Suppressor macrophage (primary cell): Measurements from ENCODE around the gene ZNF565.
"Not testable (repeated sequence)": the region's sequence is repeated elsewhere in the genome, so short reads cannot be mapped to it uniquely, and the experiment has no call there.

ENCODE experiments used
- DNase-seq, 4 experiments: peaks; one replicate each; pipeline ENCODE4 v3.0.0-alpha.2; 2020 to 2022

ZNF565 gene

GRCh38 chr19:36210497-36210896, 4.0 kb downstream of the ZNF565 start:
- no peak for DNase-seq

- DNase-seq, result no peak
These were observed 5.1 kb downstream of the ZNF565 start for GRCh38 chr19:36209372-36209771.

DNA sequence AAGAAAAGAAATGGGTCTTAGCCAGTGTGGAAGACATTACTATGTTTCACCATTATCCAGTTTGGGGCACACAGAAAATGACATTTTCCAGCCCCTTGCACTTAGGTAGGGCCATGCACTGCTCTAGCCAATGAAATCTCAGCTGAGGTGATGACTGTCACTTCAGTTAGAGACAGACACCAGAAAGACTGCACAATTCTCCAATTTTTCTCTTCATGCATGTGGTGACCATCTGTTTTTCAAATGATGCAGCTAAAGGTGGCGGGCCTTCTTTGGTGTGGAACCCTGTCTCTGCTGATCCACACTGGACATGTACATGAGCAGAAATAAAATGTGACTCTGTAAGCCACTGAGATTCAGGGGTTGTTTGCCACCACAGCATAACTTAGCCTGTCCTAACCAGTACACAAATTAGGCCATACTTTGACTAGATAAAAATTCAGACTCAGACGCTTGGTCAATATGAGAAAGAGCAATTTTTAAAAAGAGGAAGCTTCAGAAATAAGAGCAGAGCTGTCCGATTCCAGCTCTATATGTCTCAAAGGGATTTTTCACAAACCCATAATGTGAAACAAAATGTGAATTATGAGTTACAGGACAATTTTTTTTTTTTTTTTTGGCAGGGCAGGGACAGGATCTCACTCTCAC, 6.7 kb downstream of the ZNF565 start:
- DNase-seq, result peak in 1 of 4 experiments; percentile 8

DNA sequence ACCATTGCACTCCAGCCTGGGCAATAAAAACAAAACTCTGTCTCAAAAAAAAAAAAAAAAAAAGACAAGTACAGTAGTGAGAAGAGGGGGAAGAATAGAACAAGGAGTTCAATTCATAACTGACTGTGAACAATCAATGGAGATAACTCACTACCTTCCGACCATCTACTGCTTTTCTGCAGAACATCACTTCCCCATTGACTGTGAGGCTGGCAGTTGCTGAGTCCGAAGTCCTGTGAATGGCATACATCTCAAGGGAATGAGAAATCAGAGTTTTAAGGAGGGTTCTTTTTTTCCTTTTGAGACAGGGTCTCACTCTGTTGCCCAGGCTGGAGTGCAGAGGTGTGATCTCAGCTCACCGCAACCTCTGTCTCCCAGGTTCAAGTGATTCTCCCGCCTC, 11.2 kb downstream of the ZNF565 start:
- DNase-seq, result no peak

- DNase-seq, result no peak
These were observed 12.8 kb downstream of the ZNF565 start for GRCh38 chr19:36201684-36202083.

DNA sequence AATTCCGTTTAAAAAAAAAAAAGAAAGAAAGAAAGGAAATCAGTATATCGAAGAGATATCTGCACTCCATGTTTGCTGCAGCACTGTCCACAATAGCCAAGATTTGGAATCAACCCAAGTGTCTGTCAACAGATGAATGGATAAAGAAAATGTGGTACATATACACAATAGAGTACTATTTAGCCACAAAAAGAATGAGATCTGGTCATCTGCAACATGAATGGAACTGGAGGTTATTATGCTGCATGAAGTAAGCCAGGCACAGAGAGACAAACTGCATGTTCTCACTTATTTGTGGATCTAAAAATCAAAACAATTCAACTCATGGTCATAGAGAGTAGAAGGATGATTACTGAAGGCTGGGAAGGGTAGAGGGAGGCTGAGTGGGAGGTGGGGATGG, 16.3 kb downstream of the ZNF565 start:
- no peak for DNase-seq

DNA sequence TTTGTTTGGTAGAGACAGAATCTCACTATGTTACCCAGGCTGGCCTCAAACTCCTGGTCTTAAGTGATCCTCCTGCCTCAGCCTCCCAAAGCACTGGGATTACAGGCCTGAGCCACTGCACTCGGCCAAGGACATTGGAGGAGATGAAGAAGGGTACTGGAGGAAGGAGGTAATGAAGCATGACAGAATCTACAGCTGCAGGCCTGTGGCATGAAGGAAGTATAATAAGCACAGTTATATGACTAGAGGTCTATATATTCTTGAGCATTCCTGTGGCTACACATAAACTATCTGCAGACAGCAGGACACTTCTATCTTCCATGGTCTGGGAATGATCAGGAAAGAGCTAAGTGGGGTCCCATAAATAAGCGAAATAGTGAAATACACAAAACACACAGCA, 18.2 kb downstream of the ZNF565 start:
- no peak for DNase-seq

DNA sequence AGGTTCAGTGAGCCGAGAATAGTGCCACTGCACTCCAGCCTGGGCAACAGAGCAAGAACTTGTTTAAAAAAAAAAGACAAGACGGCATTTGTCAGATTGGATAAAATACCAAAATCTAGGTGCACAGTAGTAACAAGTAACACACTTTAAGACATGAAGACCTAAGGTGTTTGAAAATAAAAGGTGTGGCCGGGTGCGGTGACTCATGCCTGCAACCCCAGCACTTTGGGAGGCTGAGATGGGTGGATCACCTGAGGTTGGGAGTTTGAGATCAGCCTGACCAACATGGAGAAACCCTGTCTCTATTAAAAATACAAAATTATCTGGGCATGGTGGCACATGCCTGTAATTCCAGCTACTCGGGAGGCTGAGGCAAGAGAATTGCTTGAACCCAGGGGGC, 27.7 kb downstream of the ZNF565 start:
- DNase-seq, result not testable (repeated sequence)

- DNase-seq, result no peak
These were observed 31.2 kb downstream of the ZNF565 start for GRCh38 chr19:36183245-36183628.

DNA sequence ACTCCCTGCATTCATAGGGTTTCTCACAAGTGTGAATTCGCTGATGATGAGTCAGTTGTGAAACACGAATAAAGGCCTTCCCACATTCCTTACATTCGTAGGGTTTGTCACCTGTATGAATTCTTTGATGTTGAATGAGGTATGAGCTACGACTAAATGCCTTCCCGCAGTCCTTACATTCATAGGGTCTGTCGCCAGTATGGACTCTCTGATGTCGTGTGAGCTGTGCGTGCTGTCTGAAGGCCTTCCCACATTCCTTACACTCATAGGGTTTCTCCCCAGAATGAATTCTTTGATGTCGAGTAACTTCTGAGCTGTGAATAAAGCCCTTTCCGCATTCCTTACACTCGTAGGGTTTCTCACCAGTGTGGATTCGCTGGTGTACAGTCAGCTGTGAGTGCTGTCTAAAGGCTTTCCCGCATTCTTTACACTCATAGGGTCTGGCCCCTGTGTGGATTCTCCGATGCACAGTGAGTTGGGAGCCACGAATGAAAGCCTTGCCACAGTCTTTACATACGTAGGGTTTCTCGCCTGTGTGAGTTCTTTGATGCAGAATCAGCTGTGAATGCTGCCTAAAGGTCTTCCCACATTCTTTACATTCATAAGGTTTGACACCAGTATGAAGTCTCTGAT, 31.7 kb downstream of the ZNF565 start:
- no peak for DNase-seq

DNA sequence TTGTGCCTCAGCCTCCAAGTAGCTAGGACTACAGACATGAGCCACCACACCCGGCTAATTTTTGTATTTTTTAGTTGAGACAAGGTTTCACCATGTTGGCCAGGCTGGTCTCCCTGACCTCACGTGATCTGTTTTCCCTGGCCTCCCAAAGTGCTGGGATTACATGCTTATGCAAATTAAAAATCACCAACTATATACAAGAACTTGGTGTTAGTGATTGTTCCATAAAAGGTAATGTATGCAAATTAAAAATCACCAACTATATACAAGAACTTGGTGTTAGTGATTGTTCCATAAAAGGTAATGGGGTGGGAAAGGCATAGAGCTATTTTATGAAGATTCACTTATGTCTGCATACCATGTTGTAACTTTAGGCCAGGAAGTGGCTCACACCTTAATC, 35.4 kb downstream of the ZNF565 start:
- not testable (repeated sequence) for DNase-seq

GRCh38 chr19:36173846-36174245, 40.6 kb downstream of the ZNF565 start:
- DNase-seq, result not testable (repeated sequence)

DNA sequence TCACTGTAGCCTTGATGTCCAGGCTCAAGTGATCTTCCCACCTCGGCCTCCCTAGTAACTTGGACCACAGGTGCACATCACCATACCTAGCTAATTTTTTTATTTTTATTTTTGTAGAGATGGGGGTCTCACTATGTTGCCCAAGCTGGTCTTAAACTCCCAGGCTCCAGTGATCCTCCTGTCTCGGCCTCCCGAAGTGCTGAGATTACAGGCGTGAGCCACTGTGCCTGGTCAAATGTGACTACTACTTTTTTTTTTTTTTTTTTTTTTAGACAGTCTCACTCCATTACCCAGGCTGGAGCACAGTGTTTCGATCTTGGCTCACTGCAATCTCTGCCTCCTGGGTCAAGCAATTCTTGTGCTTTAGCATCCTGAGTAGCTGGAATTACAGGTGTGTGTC, 41.6 kb downstream of the ZNF565 start:
- DNase-seq, result no peak

GRCh38 chr19:36169084-36169760, 45.2 kb downstream of the ZNF565 start:
- DNase-seq, result no peak

DNA sequence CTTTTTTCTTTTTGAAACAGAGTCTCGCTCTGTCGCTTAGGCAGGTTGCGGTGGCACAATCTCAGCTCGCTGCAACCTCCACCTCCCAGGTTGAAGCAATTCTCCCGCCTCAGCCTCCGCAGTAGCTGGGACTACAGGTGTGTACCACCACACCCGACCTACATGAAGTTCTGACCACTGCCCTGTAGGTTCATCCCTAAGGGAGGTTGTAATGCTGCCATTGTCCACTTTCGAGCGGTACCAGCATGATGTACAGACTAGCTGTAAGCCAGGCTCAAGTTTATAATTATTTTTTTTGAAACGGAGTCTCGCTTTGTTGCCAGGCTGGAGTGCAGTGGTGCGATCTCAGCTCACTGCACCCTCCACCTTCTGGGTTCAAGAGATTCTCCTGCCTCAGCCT, 50.7 kb downstream of the ZNF565 start:
- no peak for DNase-seq

DNA sequence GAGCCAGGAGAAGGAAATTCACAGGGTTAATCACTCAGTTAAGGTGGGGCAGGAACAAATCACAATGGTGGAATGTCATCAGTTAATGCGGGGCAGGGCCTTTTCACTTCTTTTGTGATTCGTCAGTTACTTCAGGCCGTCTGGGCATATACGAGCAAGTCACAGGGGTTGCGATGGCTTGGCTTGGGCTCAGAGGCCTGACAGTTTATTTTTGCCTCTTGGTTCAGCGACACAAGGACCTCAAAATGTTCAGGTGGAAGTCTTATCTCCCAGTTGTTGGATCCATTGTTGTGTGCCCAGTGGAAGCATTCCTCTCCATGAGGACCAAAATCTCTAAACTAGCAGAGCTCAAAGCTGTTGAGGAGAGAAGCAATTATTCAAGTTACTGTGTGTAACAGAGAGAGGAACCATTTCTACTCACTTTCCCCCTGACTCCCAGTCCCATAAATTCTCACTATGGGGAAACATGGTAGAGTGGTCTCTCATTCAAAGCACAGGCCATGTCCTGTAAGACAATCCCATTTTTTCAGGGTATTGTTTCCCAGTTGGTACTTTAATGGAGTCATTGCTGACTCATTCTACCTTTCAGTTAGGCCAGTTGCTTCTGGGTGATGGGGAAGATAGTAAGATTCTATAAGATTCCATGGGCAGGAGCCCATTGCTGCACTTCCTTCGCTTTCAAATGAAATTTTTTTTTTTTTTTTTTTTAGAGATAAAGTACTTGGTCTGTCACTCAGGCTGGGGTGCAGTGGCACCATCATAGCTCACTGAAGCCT, 53.5 kb downstream of the ZNF565 start:
- DNase-seq, result no peak

GRCh38 chr19:36153126-36153525, 61.3 kb downstream of the ZNF565 start:
- no peak for DNase-seq

DNA sequence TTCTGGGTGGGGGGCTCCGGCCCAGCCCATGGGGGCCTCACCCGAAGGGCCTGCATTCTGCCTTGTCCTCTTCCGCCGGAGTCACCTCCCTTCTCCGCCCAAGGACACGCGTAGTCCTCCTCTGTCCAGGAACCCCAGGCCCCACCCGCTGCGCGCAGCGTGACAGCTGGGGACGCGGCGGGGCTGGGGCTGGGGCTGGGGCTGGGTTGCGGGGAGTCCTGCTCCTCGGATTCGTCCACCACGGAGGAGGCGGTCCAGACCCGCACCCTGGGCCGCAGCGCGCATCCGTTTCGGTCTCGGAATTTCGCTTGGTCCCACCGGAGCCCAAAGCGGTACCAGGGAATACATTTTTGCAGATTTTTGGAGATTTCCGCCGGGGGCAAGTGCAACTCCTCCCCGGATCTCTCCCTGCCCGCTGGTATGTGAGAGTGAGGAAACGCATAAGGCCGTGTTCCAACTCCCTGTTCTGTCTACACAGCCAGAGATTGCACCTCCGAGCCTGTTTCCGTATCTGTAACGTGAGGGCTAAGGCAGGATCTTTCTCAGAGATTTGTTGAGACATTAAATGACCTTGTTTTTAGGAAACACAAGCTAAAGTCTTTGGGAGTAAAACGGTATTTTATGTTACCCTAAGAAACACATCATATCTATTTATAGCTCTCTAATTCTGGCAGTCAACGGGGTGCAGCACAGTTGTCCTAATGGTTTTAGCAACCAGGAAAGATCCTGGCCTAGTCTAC, 61.9 kb downstream of the ZNF565 start, which contains the start of gene COX7A1:
Gene COX7A1 (minus strand): TSS at position 96 of the 740 bp plus-strand sequence. CDS start 40 bp downstream, at position 56.
- peak in 2 of 4 experiments; percentile 13 to 25 for DNase-seq

GRCh38 chr19:36152019-36152351, 62.5 kb downstream of the ZNF565 start:
- no peak for DNase-seq

GRCh38 chr19:36151144-36152018, 63.1 kb downstream of the ZNF565 start:
- no peak for DNase-seq

DNA sequence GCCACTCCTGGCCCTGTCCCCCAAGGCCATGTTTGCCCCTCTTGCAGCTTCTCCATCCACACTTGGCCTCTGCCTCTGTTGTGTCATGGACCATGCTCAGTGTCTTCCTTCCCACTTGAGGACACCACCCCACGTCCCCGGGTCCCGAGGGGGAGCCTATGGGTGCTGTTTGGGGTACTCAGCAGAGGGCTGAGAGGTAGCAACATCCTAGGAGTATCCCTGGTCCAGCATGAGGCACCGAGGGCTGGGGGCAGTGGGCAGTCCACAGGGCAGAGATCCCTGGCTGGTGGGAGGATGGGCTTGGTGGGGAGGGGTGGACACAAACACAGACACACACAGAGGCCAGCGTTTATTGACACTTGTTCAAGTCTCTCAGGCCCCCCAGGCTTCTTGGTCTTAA, 63.9 kb downstream of the ZNF565 start:
- no peak for DNase-seq
